ENCODE data around the gene KAT14.
"Not testable (repeated sequence)": the region's sequence is repeated elsewhere in the genome, so short reads cannot be mapped to it uniquely, and the experiment has no call there.

GRCh38 chr20:18088298-18088697 lies 49.4 kb upstream of the KAT14 start:
- TF ChIP-seq CTCF (IDR thresholded peaks at IDR 0.05; ENCODE audit: low read depth, low read length); POLR2A (IDR thresholded peaks at IDR 0.05; ENCODE audit: extremely low read depth, insufficient read length): not testable (repeated sequence)
